Ovary (tissue), 3 donors: Measurements from ENCODE around the gene CMC4.

ENCODE experiments used
- POLR2A ChIP-seq: fragments of 450-650 bp; IDR thresholded peaks from one replicate; pipeline ENCODE4 v1.6.1; 2017; ENCODE audit warnings: antibody characterized with exemption, mild to moderate bottlenecking, moderate library complexity
- TF ChIP-seq, protein P1 (sequence below), 3 donors: fragments of 450-650 bp in 2 of 3; fragments of 200-600 bp in 1 of 3; IDR thresholded peaks; one replicate each; pipeline versions ENCODE4 v1.5.1 to v1.8.0; 2016 to 2022; ENCODE audit warnings: antibody characterized with exemption in 3 of 3, mild to moderate bottlenecking in 1 of 3
- donor health status: DM: no; HTN: no; CAD: no.

GRCh38 chrX:155020591-155020990 is 50.3 kb downstream of the CMC4 start:
- TF ChIP-seq, protein P1, sequence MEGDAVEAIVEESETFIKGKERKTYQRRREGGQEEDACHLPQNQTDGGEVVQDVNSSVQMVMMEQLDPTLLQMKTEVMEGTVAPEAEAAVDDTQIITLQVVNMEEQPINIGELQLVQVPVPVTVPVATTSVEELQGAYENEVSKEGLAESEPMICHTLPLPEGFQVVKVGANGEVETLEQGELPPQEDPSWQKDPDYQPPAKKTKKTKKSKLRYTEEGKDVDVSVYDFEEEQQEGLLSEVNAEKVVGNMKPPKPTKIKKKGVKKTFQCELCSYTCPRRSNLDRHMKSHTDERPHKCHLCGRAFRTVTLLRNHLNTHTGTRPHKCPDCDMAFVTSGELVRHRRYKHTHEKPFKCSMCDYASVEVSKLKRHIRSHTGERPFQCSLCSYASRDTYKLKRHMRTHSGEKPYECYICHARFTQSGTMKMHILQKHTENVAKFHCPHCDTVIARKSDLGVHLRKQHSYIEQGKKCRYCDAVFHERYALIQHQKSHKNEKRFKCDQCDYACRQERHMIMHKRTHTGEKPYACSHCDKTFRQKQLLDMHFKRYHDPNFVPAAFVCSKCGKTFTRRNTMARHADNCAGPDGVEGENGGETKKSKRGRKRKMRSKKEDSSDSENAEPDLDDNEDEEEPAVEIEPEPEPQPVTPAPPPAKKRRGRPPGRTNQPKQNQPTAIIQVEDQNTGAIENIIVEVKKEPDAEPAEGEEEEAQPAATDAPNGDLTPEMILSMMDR (IDR thresholded peaks at IDR 0.05), result no peak
- TF ChIP-seq POLR2A, result no peak
